Measurements from ENCODE around the gene ZMYND11.
"Not testable (repeated sequence)": the region's sequence is repeated elsewhere in the genome, so short reads cannot be mapped to it uniquely, and the experiment has no call there.

ZMYND11 gene

GRCh38 chr10:260819-261429, 125.7 kb downstream of the ZMYND11 start (continued):
- TF ChIP-seq ZNF518A (tag by site-specific recombination; conservative IDR thresholded peaks at IDR 0.05; ENCODE audit: low read depth) (no peak), GFI1B (tag by site-specific recombination; IDR thresholded peaks at IDR 0.05) (no peak), ZNF398 (tag by site-specific recombination; IDR thresholded peaks at IDR 0.05) (no peak), ZNF555 (tag by site-specific recombination; conservative IDR thresholded peaks at IDR 0.05) (no peak), KLF16 (tag by site-specific recombination; IDR thresholded peaks at IDR 0.05) (no peak), ZNF777 (tag by site-specific recombination; IDR thresholded peaks at IDR 0.05; ENCODE audit: borderline replicate concordance) (no peak), ZBTB17 (tag by site-specific recombination; IDR thresholded peaks at IDR 0.05) (no peak), ZNF624 (tag by site-specific recombination; IDR thresholded peaks at IDR 0.05) (no peak), BCL11A (tag by site-specific recombination; IDR thresholded peaks at IDR 0.05; ENCODE audit: low read depth) (no peak), ZNF529 (tag by site-specific recombination; IDR thresholded peaks at IDR 0.05; ENCODE audit: insufficient replicate concordance) (no peak), TRIM28 (IDR thresholded peaks at IDR 0.05; ENCODE audit: borderline replicate concordance, low read length) (no peak)

GRCh38 chr10:264160-265073, 129.2 kb downstream of the ZMYND11 start:
- POLR2A ChIA-PET; H3K9me3 ChIP-seq (ENCODE audit: control insufficient read depth, insufficient read depth, low read depth, low read length): not testable (repeated sequence)

GRCh38 chr10:265074-265440, 129.8 kb downstream of the ZMYND11 start:
- not testable (repeated sequence) for H3K4me1 ChIP-seq (ENCODE audit: control insufficient read depth, insufficient read depth, low read length)

More at GRCh38 chr10:264160-265073, 129.2 kb downstream of the ZMYND11 start:
- H3K4me3 ChIP-seq (ENCODE audit: low read depth, low read length); CTCF ChIA-PET; H3K4me1 ChIP-seq (ENCODE audit: control insufficient read depth, insufficient read depth, low read length); H3K27ac ChIP-seq (ENCODE audit: extremely low read depth, low read depth, low read length); H3K36me3 ChIP-seq (ENCODE audit: control insufficient read depth in 2 of 2, insufficient read depth in 1 of 2, low read length in 2 of 2): not testable (repeated sequence)

More at GRCh38 chr10:265074-265440, 129.8 kb downstream of the ZMYND11 start:
- CTCF ChIA-PET; H3K27ac ChIP-seq (ENCODE audit: extremely low read depth, low read depth, low read length); POLR2A ChIA-PET; H3K9me3 ChIP-seq (ENCODE audit: control insufficient read depth, insufficient read depth, low read depth, low read length); H3K36me3 ChIP-seq (ENCODE audit: control insufficient read depth in 2 of 2, insufficient read depth in 1 of 2, low read length in 2 of 2); H3K4me3 ChIP-seq (ENCODE audit: low read depth, low read length): not testable (repeated sequence)
